Ovary (tissue), 9 donors: ENCODE results near the gene SUN1. TPM values are rescaled to one million over a fixed set of nuclear protein-coding genes. Genes with fewer than 3 reads are reported as not detected.

Experiments used
- DNase-seq, 5 donors: peaks; one replicate each; pipeline ENCODE4 v3.0.0-alpha.2; 2019 to 2020
- H3K27ac ChIP-seq, 2 donors: fragments of 200-600 bp; one replicate each; pipeline versions ENCODE4 v1.5.1 to v1.8.0; 2019 to 2022
- H3K27me3 ChIP-seq: fragments of 200-600 bp; one replicate; pipeline ENCODE4 v1.8.0; 2022
- H3K36me3 ChIP-seq: fragments of 200-600 bp; sonication (generic); one replicate; pipeline ENCODE4 v1.5.1; 2019
- H3K4me1 ChIP-seq: one replicate; pipeline ENCODE4 v1.8.1; 2013; ENCODE audit warnings: mild to moderate bottlenecking, moderate library complexity; ENCODE audit not compliant: insufficient read depth
- H3K4me3 ChIP-seq: fragments of 200-600 bp; sonication (generic); one replicate; pipeline ENCODE4 v1.5.1; 2017
- H3K9me3 ChIP-seq, 2 donors: fragments of 200-600 bp in 1 of 2; sonication (generic) in 1 of 2; one replicate each; pipeline versions ENCODE4 v1.5.1 to v1.8.1; 2013 to 2019; ENCODE audit warnings: mild to moderate bottlenecking in 1 of 2, moderate library complexity in 1 of 2
- CTCF ChIP-seq, 3 donors: fragments of 450-650 bp in 2 of 3; fragments of 200-600 bp in 1 of 3; IDR thresholded peaks; one replicate each; pipeline versions ENCODE4 v1.5.1 to v1.8.0; 2016 to 2022; ENCODE audit warnings: antibody characterized with exemption in 3 of 3, mild to moderate bottlenecking in 1 of 3
- EP300 ChIP-seq: sonication (generic); formaldehyde crosslinking; IDR thresholded peaks from one replicate; pipeline ENCODE4 v1.6.1; 2017; ENCODE audit warnings: antibody characterized with exemption
- POLR2A ChIP-seq: fragments of 450-650 bp; IDR thresholded peaks from one replicate; pipeline ENCODE4 v1.6.1; 2017; ENCODE audit warnings: antibody characterized with exemption, mild to moderate bottlenecking, moderate library complexity
- WGBS, 3 donors: extraction: QIAGEN DNeasy Blood & Tissue Kit in 1 of 3; methylation state at CpG; one replicate each; pipeline versions ENCODE4 v1.1.5 to v1.1.7; 2013 to 2017; 5-methylcytosine and 5-hydroxymethylcytosine counted together
- intact Hi-C, 4 donors: fragments of 100-400 bp; cut with DNase I; formaldehyde crosslinking; loops; one replicate each; pipeline versions ENCODE4 v1.11.0 to v1.15.1; 2022 to 2023
- polyA plus RNA-seq, 2 donors: library from polyadenylated mRNA; stranded (reverse); fragments of 200-250 nt in 1 of 2; fragments of 350-450 nt in 1 of 2; fragmentation: Illumina TruSeq in 1 of 2; extraction: RNeasy Lipid Tissue Mini Kit (QIAGEN cat#74804) in 1 of 2; gene quantifications; one replicate each; pipeline ENCODE4 v1.2.3, GENCODE V29; 2013 to 2014
- total RNA-seq, 7 donors: library from RNA; depleted of rRNA in 2 of 7; stranded (reverse); fragments of >200 nt in 2 of 7; fragmentation: NEBNext Ultra II Directional in 3 of 7; extraction: Animal tissue kit (Norgen Biotek cat#: 25700) in 3 of 7; gene quantifications; one replicate each; pipeline versions ENCODE4 v1.1.0 to v1.2.4, GENCODE V29; 2016 to 2023
- donor health status: DM: no; HTN: no; CAD: no; lungs with moderate emphysema.
- donor health status: DM: no; HTN: no; CAD: no.
- donor health status: Bipolar disorder and iron deficiency.
- donor health status: DM: yes; HTN: yes; CAD: no.
- donor health status: DM: no; HTN: no; CAD: no.
- donor health status: DM: yes; HTN: yes; CAD: no.

SUN1 gene
- total and polyA plus RNA-seq, 9 donors, result 100 to 196 (median 143) TPM

GRCh38 chr7:849145-849544 lies 16.9 kb downstream of the SUN1 start:
- no peak for DNase-seq
- Histone ChIP-seq H3K9me3 (no peaks in the 10 kb centered on the region), H3K27ac (no peak overlapping the region), H3K27me3 (no peaks in the 10 kb centered on the region), H3K4me1 (no peaks in the 10 kb centered on the region), H3K36me3 (no peaks in the 10 kb centered on the region), H3K4me3 (no peak overlapping the region)
- intact Hi-C loops, result no loop called here
- TF ChIP-seq EP300 (no peak), CTCF (IDR thresholded peaks at IDR 0.05) (no peak), POLR2A (no peak)
- 88 to 91% (median 89%) methylated on average over 14 of the region's 14 CpGs for WGBS, 3 donors

DNA sequence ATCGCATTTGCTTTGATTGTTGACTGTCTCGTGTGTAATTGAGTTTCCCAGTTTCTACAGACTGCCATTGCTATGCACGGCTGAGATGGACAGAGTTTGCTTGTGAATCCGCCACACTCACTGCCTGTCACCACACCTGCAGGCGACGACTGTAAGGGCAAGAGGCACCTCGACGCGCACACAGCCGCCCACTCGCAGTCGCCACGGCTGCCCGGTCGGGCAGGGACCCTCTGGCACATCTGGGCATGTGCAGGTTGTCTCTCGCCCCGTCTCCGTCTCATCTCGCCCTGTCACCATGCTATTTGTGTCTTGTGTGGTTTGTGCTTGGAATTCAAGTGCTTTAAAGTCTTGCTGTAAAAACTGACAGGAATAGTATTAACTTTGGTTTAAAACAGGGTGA lies 17.5 kb downstream of the SUN1 start:
- intact Hi-C loops, result no loop called here
- DNase-seq, result no peak
- H3K4me3 ChIP-seq, result no peak overlapping the region
- H3K36me3 ChIP-seq, result no peaks in the 10 kb centered on the region
- no peaks in the 10 kb centered on the region for H3K4me1 ChIP-seq
- TF ChIP-seq CTCF (IDR thresholded peaks at IDR 0.05) (no peak), POLR2A (no peak), EP300 (no peak)
- no peaks in the 10 kb centered on the region for H3K27me3 ChIP-seq
- WGBS, 3 donors, result 90 to 92% (median 92%) methylated on average over 19 of the region's 19 CpGs
- no peaks in the 10 kb centered on the region for H3K9me3 ChIP-seq
- no peak overlapping the region for H3K27ac ChIP-seq

- Histone ChIP-seq H3K4me1 (no peaks in the 10 kb centered on the region), H3K4me3 (no peak overlapping the region), H3K27me3 (no peaks in the 10 kb centered on the region), H3K36me3 (no peaks in the 10 kb centered on the region), H3K27ac (no peak overlapping the region), H3K9me3 (no peaks in the 10 kb centered on the region)
- TF ChIP-seq CTCF (IDR thresholded peaks at IDR 0.05) (no peak), POLR2A (no peak), EP300 (no peak)
- no peak for DNase-seq
- intact Hi-C loops, result no loop called here
- WGBS, 3 donors, result 86 to 89% (median 88%) methylated on average over 14 of the region's 14 CpGs
Measured at GRCh38 chr7:851204-851603, 18.9 kb downstream of the SUN1 start.

DNA sequence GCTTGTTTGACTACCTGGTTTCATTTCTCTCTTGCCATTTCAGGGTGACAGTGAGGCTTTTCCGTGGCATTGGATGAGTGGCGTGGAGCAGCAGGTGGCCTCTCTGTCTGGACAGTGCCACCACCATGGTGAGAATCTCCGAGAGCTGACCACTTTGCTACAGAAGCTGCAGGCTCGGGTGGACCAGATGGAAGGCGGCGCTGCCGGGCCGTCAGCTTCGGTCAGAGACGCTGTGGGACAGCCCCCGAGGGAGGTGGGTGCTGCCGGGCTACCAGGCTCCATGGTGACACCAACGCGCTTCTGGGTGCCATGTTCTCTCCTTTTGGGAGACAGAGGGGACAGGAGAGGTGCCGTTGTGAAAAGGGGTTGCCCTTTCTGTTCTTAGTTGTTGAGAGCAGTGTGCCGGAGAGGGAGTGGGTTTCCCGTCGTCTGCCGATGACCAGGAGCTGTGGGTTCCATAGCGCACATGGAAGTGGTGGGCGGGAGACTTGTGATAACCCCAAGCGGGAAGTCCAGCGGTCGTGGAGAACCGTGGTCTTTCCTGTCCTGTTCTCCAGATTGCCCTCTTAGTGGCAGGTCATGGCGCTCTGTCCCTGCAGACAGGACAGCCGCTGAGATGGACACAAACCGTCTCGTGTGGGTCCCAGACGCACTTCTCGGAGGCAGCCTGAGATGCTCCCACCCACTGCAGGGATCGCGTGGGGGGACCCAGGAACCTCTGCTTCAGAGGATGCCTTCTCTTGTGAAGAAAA lies 21.3 kb downstream of the SUN1 start:
- H3K9me3 ChIP-seq, result no peaks in the 10 kb centered on the region
- intact Hi-C loops, result no loop called here
- H3K4me1 ChIP-seq, result no peaks in the 10 kb centered on the region
- H3K4me3 ChIP-seq, result no peak overlapping the region
- WGBS, 3 donors, result 81 to 88% (median 86%) methylated on average over 33 of the region's 33 CpGs
- H3K27ac ChIP-seq, result no peak overlapping the region
- H3K27me3 ChIP-seq, result no peaks in the 10 kb centered on the region
- no peak for TF ChIP-seq POLR2A
- TF ChIP-seq CTCF (IDR thresholded peaks at IDR 0.05), result no peak
- TF ChIP-seq EP300, result no peak
- H3K36me3 ChIP-seq, result no peaks in the 10 kb centered on the region
- no peak for DNase-seq
